ENCODE data around the gene MT3. TPM values are rescaled to one million over a fixed set of nuclear protein-coding genes. Genes with fewer than 3 reads are reported as not detected.

The MT3 gene
- total and polyA plus RNA-seq, 7 donors = 3.5 to 9.6 (median 4.3) TPM; not detected in 2

GRCh38 chr16:56631832-56632155 is 42.5 kb downstream of the MT3 start:
- no peak for DNase-seq
- Histone ChIP-seq H3K4me3 (peak overlapping the region; percentile 37 to 54 (median 52)), H3K9me3 (no peaks in the 10 kb centered on the region), H3K4me1 (peaks cover 0 to 37% (median 31%) of the 10 kb centered on the region in 4 donors), H3K27ac (peak overlapping the region; percentile 70 to 73 (median 72)), H3K27me3 (peaks cover 6 to 34% (median 23%) of the 10 kb centered on the region in 3 donors), H3K36me3 (no peaks in the 10 kb centered on the region)
- 23 to 24% methylated on average over 14 of the region's 14 CpGs for whole genome bisulfite sequencing, 2 donors
- intact Hi-C loops (cut with DNase I) = no loop called here
- no peak for TF ChIP-seq EP300 (IDR thresholded peaks at IDR 0.05)
- TF ChIP-seq CTCF (IDR thresholded peaks at IDR 0.05) = no peak
- TF ChIP-seq POLR2A (IDR thresholded peaks at IDR 0.05) = no peak

- Histone ChIP-seq H3K36me3 (no peaks in the 10 kb centered on the region), H3K27ac (peak within 1 kb of the TSS; percentile 70 to 73 (median 72)), H3K27me3 (peaks cover 6 to 39% (median 24%) of the 10 kb centered on the region in 3 donors), H3K4me1 (peaks cover 0 to 31% (median 26%) of the 10 kb centered on the region in 4 donors), H3K4me3 (peak within 1 kb of the TSS; percentile 37 to 54 (median 52)), H3K9me3 (no peaks in the 10 kb centered on the region)
- TF ChIP-seq EP300 (IDR thresholded peaks at IDR 0.05) (peak in 3 of 4 donors; percentile 53 to 92 (median 67)), POLR2A (IDR thresholded peaks at IDR 0.05) (peak; percentile 28 to 44), CTCF (IDR thresholded peaks at IDR 0.05) (no peak), POLR2AphosphoS5 (IDR thresholded peaks at IDR 0.05) (peak; percentile 52 to 81 (median 78))
- 1% methylated on average over 61 of the region's 61 CpGs for WGBS, 2 donors
- peak; percentile 83 for DNase-seq
- intact Hi-C loops (cut with DNase I) = no loop called here
Measured at GRCh38 chr16:56632156-56632847, 43.0 kb downstream of the MT3 start, which contains the start of gene MT1M. Gene MT1M, plus strand, starts transcription at chr16:56632659. Its CDS starts 73 bp downstream, at chr16:56632732.

GRCh38 chr16:56632848-56633365 is 43.6 kb downstream of the MT3 start:
- intact Hi-C loops (cut with DNase I) = no loop called here
- H3K36me3 ChIP-seq = no peaks in the 10 kb centered on the region
- H3K4me3 ChIP-seq = peak overlapping the region; percentile 37 to 54 (median 52)
- DNase-seq = no peak
- peak overlapping the region; percentile 70 to 73 (median 72) for H3K27ac ChIP-seq
- no peaks in the 10 kb centered on the region for H3K9me3 ChIP-seq
- TF ChIP-seq CTCF (IDR thresholded peaks at IDR 0.05) = no peak
- no peak for TF ChIP-seq POLR2A (IDR thresholded peaks at IDR 0.05)
- no peak for TF ChIP-seq EP300 (IDR thresholded peaks at IDR 0.05)
- no peak for TF ChIP-seq POLR2AphosphoS5 (IDR thresholded peaks at IDR 0.05)
- peaks cover 0 to 31% (median 25%) of the 10 kb centered on the region in 4 donors for H3K4me1 ChIP-seq
- WGBS, 2 donors = 34 to 41% methylated on average over 6 of the region's 6 CpGs
- H3K27me3 ChIP-seq = peaks cover 6 to 45% (median 30%) of the 10 kb centered on the region in 3 donors

- TF ChIP-seq POLR2AphosphoS5 (IDR thresholded peaks at IDR 0.05) (no peak), EP300 (IDR thresholded peaks at IDR 0.05) (no peak), POLR2A (IDR thresholded peaks at IDR 0.05) (no peak)
- WGBS, 2 donors = 50 to 63% methylated on average over 7 of the region's 7 CpGs
- no peak for DNase-seq
- Histone ChIP-seq H3K27me3 (peaks cover 7 to 52% (median 36%) of the 10 kb centered on the region in 3 donors), H3K9me3 (no peaks in the 10 kb centered on the region), H3K36me3 (no peaks in the 10 kb centered on the region), H3K27ac (peak overlapping the region in 2 of 4 donors; percentile 71 to 73), H3K4me1 (peaks cover 0 to 38% (median 31%) of the 10 kb centered on the region in 4 donors), H3K4me3 (peak overlapping the region; percentile 4 to 54 (median 52))
- intact Hi-C loops (cut with DNase I) = no loop called here
Measured at GRCh38 chr16:56633535-56633934, 44.2 kb downstream of the MT3 start.

- Histone ChIP-seq H3K27ac (no peak overlapping the region), H3K9me3 (no peaks in the 10 kb centered on the region), H3K4me3 (peak overlapping the region in 3 of 4 donors; percentile 5 to 32 (median 15)), H3K36me3 (no peaks in the 10 kb centered on the region), H3K27me3 (peaks cover 14 to 65% (median 48%) of the 10 kb centered on the region in 3 donors), H3K4me1 (peaks cover 0 to 45% (median 35%) of the 10 kb centered on the region in 4 donors)
- intact Hi-C loops (cut with DNase I) = no loop called here
- 27 to 57% methylated on average over 47 of the region's 47 CpGs for whole genome bisulfite sequencing, 2 donors
- DNase-seq = no peak
- TF ChIP-seq POLR2AphosphoS5 (IDR thresholded peaks at IDR 0.05) (no peak), CTCF (IDR thresholded peaks at IDR 0.05) (no peak), EP300 (IDR thresholded peaks at IDR 0.05) (no peak), POLR2A (IDR thresholded peaks at IDR 0.05) (no peak)
Measured at GRCh38 chr16:56634715-56635440, 45.5 kb downstream of the MT3 start.

Data from sigmoid colon (tissue), 7 donors.